ENCODE data around the gene ODR4.

DNA sequence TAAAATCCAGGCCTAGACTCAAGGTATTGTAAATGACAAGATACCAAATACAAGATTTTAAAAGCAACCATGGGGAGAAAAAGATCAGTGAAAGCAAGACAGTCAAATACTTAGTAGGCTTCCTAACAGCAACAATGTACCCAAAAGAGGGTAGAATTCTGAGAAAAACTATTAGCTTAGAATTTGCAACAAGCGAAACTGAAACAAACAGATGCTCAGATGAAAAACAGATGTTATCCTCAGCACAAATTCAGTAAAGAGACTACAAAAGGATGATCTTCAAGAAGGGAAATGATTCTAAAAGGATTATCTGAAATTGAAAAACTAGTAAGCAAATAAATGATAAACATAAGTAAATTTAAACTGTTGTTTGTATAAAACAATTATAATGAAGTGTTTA lies 45.3 kb downstream of the ODR4 start:
- TF ChIP-seq GATA2 (IDR thresholded peaks at IDR 0.05; ENCODE audit: low read depth, low read length) (no peak), GATA3 (IDR thresholded peaks at IDR 0.05; ENCODE audit: low read depth, low read length) (no peak)

All from SH-SY5Y (cell line).